ENCODE data around the gene MPPE1. TPM values are rescaled to one million over a fixed set of nuclear protein-coding genes. Genes with fewer than 3 reads are reported as not detected.

Gene MPPE1
- total RNA-seq, 2 experiments from 2014 or later: 26.5 to 40.1 TPM

DNA sequence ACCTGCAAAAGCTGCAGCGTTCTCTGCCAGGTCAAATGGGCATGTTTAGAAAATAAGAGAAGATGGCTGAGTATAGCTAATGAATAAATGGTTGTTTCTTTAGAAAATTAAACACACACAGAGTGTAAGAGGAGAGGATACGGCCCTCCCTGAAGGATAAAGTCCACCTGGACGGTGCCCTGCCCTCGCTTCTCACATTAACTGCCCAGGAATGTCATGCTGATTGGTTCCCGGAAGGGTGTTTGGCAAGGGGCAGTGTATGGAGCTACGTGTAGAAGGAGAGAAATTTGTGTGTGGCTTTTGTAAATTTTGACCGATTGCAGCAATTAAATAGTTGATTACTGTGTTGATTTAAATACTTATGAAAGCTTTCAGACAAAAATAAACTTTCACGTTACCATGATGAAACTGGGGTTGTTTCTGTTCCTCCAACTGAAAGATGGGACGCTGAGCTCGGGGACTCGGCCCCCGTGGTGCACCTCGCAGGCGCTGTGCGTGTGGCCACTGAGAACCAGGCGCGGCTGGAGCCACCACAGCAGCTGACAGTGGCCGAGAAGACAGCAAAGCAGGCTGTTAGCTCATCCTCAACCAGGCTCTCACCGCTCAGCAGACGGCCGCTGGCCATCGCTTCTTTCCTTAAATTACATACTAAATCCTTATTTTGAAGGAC lies 22.7 kb downstream of the MPPE1 start:
- Histone ChIP-seq H3K4me1 (ENCODE audit: insufficient read depth, low read length, poor library complexity, severe bottlenecking) (peaks cover 39% of the 10 kb centered on the region), H3K27ac (ENCODE audit: low read depth, low read length, poor library complexity, severe bottlenecking) (no peak overlapping the region), H2AFZ (ENCODE audit: low read length) (no peak overlapping the region), H3K4me3 (ENCODE audit: low read depth, low read length, poor library complexity, severe bottlenecking) (no peak overlapping the region), H3K36me3 (ENCODE audit: insufficient read depth, low read length) (peaks cover 33% of the 10 kb centered on the region), H3K9me3 (ENCODE audit: low read length) (no peaks in the 10 kb centered on the region), H4K20me1 (ENCODE audit: insufficient read depth, low read length) (no peaks in the 10 kb centered on the region), H3K79me2 (ENCODE audit: insufficient read depth, low read depth, low read length) (no peaks in the 10 kb centered on the region), H3K9me2 (ENCODE audit: insufficient read depth, low read length) (no peaks in the 10 kb centered on the region), H3K4me2 (ENCODE audit: low read length) (no peak overlapping the region)
- ChIA-PET POLR2A (interaction anchor here (0.6 to 1.0 kb wide), 2 partner anchors 12 to 1926 kb away, joined by 3 read pairs; no protein-coding TSS in a partner anchor), CTCF (ENCODE audit: unreplicated experiment) (no interaction called here)
- BruUV-seq (replicated peaks): no TSS peak
- TF ChIP-seq, protein P1, sequence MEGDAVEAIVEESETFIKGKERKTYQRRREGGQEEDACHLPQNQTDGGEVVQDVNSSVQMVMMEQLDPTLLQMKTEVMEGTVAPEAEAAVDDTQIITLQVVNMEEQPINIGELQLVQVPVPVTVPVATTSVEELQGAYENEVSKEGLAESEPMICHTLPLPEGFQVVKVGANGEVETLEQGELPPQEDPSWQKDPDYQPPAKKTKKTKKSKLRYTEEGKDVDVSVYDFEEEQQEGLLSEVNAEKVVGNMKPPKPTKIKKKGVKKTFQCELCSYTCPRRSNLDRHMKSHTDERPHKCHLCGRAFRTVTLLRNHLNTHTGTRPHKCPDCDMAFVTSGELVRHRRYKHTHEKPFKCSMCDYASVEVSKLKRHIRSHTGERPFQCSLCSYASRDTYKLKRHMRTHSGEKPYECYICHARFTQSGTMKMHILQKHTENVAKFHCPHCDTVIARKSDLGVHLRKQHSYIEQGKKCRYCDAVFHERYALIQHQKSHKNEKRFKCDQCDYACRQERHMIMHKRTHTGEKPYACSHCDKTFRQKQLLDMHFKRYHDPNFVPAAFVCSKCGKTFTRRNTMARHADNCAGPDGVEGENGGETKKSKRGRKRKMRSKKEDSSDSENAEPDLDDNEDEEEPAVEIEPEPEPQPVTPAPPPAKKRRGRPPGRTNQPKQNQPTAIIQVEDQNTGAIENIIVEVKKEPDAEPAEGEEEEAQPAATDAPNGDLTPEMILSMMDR (conservative IDR thresholded peaks at IDR 0.05; ENCODE audit: low read length): no peak
- no peak for TF ChIP-seq EZH2phosphoT487 (IDR thresholded peaks at IDR 0.05; ENCODE audit: borderline replicate concordance, low read depth, low read length)
- intact Hi-C loops (cut with micrococcal nuclease; ENCODE audit: unreplicated experiment): no loop called here
- DNase-seq (ENCODE audit: low spot score): no peak

DNA sequence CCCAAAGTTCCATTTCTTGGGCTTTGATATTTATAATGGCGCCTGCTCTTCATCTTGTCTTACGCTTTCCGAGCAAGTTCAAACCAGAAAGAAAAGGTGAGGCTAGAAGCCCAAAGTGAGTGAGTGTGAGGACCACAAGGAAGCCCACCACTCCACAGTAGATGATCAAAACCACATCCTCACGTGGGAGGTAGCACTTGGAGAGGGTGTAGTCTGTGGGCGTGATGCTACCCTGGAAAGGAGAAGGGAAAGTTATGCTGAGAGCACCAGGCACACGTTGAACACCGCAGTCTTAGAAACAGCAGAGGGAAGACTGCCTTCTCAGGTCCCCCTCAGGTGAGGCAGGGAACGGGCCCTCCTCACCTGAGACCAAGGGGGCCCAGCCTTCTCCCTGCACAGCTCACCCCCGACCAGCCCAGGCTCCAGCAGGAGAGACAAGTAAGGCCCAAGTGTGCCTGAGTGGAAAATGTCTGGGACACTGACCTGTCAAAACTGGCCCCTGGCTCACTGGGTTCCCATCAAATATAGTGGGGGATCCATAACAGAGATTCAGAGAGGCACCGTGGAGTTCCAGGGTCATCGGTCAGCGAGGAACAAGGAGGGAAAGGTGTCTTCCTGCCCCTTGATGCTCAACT lies 23.6 kb downstream of the MPPE1 start:
- H3K4me3 ChIP-seq (ENCODE audit: low read depth, low read length, poor library complexity, severe bottlenecking): no peak overlapping the region
- BruUV-seq (replicated peaks): no TSS peak
- no peaks in the 10 kb centered on the region for H3K79me2 ChIP-seq (ENCODE audit: insufficient read depth, low read depth, low read length)
- ChIA-PET CTCF (ENCODE audit: unreplicated experiment) (no interaction called here), POLR2A (interaction anchor here (0.6 kb wide), 1 partner anchor 1925 kb away, joined by 3 read pairs; no protein-coding TSS in a partner anchor)
- no peak for TF ChIP-seq EZH2phosphoT487 (IDR thresholded peaks at IDR 0.05; ENCODE audit: borderline replicate concordance, low read depth, low read length)
- TF ChIP-seq, protein P1 (conservative IDR thresholded peaks at IDR 0.05; ENCODE audit: low read length): no peak
- H3K27ac ChIP-seq (ENCODE audit: low read depth, low read length, poor library complexity, severe bottlenecking): peak overlapping the region; percentile 75
- no peaks in the 10 kb centered on the region for H4K20me1 ChIP-seq (ENCODE audit: insufficient read depth, low read length)
- H3K36me3 ChIP-seq (ENCODE audit: insufficient read depth, low read length): peaks cover 27% of the 10 kb centered on the region; the same call in 1 of the 2 replicates
- no peak for DNase-seq (ENCODE audit: low spot score)
- H3K4me1 ChIP-seq (ENCODE audit: insufficient read depth, low read length, poor library complexity, severe bottlenecking): peaks cover 39% of the 10 kb centered on the region
- no peak overlapping the region for H3K4me2 ChIP-seq (ENCODE audit: low read length)
- no peak overlapping the region for H2AFZ ChIP-seq (ENCODE audit: low read length)
- H3K9me3 ChIP-seq (ENCODE audit: low read length): no peaks in the 10 kb centered on the region
- intact Hi-C loops (cut with micrococcal nuclease; ENCODE audit: unreplicated experiment): loop anchor here (5.0 kb wide), 1 partner anchor 153 kb away; no protein-coding TSS in a partner anchor
- no peaks in the 10 kb centered on the region for H3K9me2 ChIP-seq (ENCODE audit: insufficient read depth, low read length)

Data from OCI-LY7 (cell line).